ENCODE measurements around the gene RAB20.

- TF ChIP-seq TCF12 (IDR thresholded peaks at IDR 0.05; ENCODE audit: low read depth) (no peak), EGR1 (IDR thresholded peaks at IDR 0.05) (no peak), EP300 (IDR thresholded peaks at IDR 0.05; ENCODE audit: borderline replicate concordance) (no peak), FOXM1 (IDR thresholded peaks at IDR 0.05; ENCODE audit: borderline replicate concordance, low read depth) (no peak), ZBTB7A (IDR thresholded peaks at IDR 0.05; ENCODE audit: low read depth) (no peak)
- TF ChIP-seq, protein P1, sequence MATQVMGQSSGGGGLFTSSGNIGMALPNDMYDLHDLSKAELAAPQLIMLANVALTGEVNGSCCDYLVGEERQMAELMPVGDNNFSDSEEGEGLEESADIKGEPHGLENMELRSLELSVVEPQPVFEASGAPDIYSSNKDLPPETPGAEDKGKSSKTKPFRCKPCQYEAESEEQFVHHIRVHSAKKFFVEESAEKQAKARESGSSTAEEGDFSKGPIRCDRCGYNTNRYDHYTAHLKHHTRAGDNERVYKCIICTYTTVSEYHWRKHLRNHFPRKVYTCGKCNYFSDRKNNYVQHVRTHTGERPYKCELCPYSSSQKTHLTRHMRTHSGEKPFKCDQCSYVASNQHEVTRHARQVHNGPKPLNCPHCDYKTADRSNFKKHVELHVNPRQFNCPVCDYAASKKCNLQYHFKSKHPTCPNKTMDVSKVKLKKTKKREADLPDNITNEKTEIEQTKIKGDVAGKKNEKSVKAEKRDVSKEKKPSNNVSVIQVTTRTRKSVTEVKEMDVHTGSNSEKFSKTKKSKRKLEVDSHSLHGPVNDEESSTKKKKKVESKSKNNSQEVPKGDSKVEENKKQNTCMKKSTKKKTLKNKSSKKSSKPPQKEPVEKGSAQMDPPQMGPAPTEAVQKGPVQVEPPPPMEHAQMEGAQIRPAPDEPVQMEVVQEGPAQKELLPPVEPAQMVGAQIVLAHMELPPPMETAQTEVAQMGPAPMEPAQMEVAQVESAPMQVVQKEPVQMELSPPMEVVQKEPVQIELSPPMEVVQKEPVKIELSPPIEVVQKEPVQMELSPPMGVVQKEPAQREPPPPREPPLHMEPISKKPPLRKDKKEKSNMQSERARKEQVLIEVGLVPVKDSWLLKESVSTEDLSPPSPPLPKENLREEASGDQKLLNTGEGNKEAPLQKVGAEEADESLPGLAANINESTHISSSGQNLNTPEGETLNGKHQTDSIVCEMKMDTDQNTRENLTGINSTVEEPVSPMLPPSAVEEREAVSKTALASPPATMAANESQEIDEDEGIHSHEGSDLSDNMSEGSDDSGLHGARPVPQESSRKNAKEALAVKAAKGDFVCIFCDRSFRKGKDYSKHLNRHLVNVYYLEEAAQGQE (IDR thresholded peaks at IDR 0.05; ENCODE audit: low read depth), result no peak
Measured at GRCh38 chr13:110490009-110490770, 71.3 kb downstream of the RAB20 start.

Measured in Ishikawa (cell line).